GM10266 (cell line): Measurements from ENCODE around the gene GBF1.

Source experiments
- DNase-seq: peaks from one replicate; pipeline ENCODE4 v3.0.0; 2012; ENCODE audit errors: extremely low spot score
- CTCF ChIP-seq: IDR thresholded peaks from 2 replicates; pipeline ENCODE4 v1.5.1; 2012; ENCODE audit warnings: mild to moderate bottlenecking, low read depth; ENCODE audit not compliant: control insufficient read depth, insufficient read depth; ENCODE audit errors: missing control alignments

The GBF1 gene

GRCh38 chr10:102274062-102274461 lies 28.7 kb downstream of the GBF1 start:
- TF ChIP-seq CTCF: no peak
- DNase-seq: no peak

DNA sequence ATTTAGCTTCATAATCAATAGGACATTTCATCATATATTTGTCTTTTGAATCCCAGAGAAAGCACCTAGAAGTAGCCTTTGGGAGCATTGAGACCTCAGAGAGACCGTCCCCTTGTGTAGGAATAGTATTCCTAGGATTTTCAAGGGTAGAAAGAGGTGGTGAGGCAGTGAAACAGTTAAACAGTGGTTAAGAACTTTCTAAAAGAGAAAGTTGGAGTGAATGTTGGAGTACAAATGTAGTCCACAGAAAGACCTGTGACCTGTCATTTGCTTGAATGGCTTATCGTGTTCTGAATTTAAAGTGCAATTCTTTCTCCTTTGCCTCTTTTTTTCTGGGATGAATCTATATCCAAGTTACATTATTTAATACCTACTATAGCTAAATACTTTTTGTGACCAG lies 30.0 kb downstream of the GBF1 start:
- no peak for TF ChIP-seq CTCF
- no peak for DNase-seq

- DNase-seq: no peak
- TF ChIP-seq CTCF: no peak
Observed at GRCh38 chr10:102279104-102279503, 33.8 kb downstream of the GBF1 start.

DNA sequence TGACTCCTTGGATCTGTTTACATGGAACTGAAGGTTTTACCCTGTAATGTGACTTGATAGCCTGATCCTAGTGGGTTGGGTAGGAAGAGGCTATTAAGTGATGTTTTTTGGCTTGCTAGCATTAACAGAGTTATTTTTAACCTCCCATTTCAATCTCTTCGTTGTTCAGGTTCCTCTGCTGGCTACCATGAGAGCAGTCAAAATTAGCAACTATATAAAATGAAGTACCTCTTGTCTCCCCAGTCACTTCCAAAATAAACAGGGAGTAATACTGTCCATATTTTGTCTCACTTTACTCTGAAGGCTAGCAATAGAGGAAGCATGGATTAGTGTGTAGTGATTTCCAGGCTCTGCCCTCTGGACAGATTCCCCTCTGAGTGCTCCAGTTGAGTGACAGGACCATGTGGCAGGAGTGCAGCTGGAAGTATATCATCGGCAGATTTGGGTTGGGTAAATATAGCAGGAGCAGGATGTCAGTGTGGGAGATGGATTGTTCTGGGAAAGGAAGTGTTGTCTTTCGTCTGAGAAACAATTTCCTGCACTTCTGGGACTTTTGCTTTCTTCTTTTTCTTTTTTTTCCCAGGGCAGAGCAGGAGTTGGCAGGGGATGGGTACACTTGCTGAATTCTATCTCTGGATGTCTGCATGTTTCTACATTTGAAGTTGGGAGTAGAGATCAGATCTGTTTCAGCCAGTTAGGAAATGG lies 35.2 kb downstream of the GBF1 start:
- DNase-seq: no peak
- TF ChIP-seq CTCF: no peak

DNA sequence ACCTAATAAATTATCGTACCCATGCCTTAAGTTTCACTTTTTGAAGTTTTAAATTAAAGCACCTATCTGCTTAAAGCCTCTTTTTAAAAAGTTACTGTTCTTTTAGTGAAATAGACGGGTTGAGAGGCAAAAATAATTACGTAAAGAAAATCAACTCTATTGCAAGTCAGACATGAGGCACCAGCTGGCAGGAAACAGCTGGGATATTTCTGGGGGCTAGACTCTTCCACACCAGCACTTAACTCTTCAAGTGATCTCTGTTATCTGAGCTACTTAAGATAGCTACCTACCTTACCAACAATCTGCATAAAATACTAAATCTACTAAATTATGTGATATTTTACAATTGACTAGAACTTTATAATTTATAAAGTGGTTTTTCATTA lies 35.8 kb downstream of the GBF1 start:
- DNase-seq: no peak
- TF ChIP-seq CTCF: no peak

GRCh38 chr10:102283488-102283887 lies 38.2 kb downstream of the GBF1 start:
- no peak for DNase-seq
- TF ChIP-seq CTCF: no peak

DNA sequence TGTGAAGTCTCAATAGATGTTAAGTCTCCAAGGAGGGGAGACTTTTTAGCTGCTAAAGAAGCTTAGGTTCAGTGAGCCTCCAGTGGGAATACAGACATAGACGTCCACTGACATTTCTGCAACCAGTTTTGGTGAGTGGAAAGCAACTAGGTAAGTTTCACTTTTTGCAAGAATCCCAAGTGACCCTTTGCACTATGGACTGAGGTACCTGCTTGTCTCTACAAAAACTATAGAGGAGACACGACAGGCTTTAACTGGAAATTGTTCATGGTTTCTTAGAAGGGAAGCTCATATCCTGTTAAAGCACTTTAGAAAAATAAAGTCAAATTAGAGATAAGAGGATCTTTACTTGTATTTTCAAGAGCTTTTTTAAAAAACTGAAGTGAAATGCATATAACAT lies 38.6 kb downstream of the GBF1 start:
- no peak for DNase-seq
- no peak for TF ChIP-seq CTCF
